Activated CD4-positive, alpha-beta T cell treated with anti-CD3 and anti-CD28 coated beads for 1 hour (primary cell): ENCODE results near the gene FSTL5.
"Not testable (repeated sequence)": the region's sequence is repeated elsewhere in the genome, so short reads cannot be mapped to it uniquely, and the experiment has no call there.

Experiments
- DNase-seq: peaks from one replicate; pipeline ENCODE4 v3.0.0-alpha.2; 2020

The FSTL5 gene

GRCh38 chr4:162163892-162164759, at the start of gene FSTL5:
TSS of gene FSTL5 (minus strand) at chr4:162164000. CDS start at chr4:162111396, 52,604 bp downstream.
- no peak for DNase-seq

GRCh38 chr4:162209706-162210105, 45.9 kb upstream of the FSTL5 start:
- DNase-seq = no peak

- DNase-seq = not testable (repeated sequence)
These were observed 39.7 kb upstream of the FSTL5 start for GRCh38 chr4:162203478-162203877.

GRCh38 chr4:162201673-162202072, 37.9 kb upstream of the FSTL5 start:
- DNase-seq = no peak

GRCh38 chr4:162170509-162170908, 6.7 kb upstream of the FSTL5 start:
- no peak for DNase-seq

GRCh38 chr4:162164906-162165510, 1.2 kb upstream of the FSTL5 start:
- DNase-seq = no peak

- DNase-seq = no peak
These were observed 1.1 kb downstream of the FSTL5 start for GRCh38 chr4:162162672-162163071.

GRCh38 chr4:162157241-162157640, 6.6 kb downstream of the FSTL5 start:
- no peak for DNase-seq

GRCh38 chr4:162154862-162155540, 8.8 kb downstream of the FSTL5 start:
- no peak for DNase-seq

GRCh38 chr4:162151850-162152249, 11.9 kb downstream of the FSTL5 start:
- no peak for DNase-seq

GRCh38 chr4:162151386-162151785, 12.4 kb downstream of the FSTL5 start:
- DNase-seq = no peak

GRCh38 chr4:162149644-162150043, 14.2 kb downstream of the FSTL5 start:
- no peak for DNase-seq

- no peak for DNase-seq
These were observed 23.6 kb downstream of the FSTL5 start for GRCh38 chr4:162140051-162140683.

GRCh38 chr4:162139412-162139811, 24.4 kb downstream of the FSTL5 start:
- DNase-seq = no peak

- no peak for DNase-seq
These were observed 32.5 kb downstream of the FSTL5 start for GRCh38 chr4:162131256-162131655.

- no peak for DNase-seq
These were observed 37.1 kb downstream of the FSTL5 start for GRCh38 chr4:162126729-162127128.

- no peak for DNase-seq
These were observed 46.7 kb downstream of the FSTL5 start for GRCh38 chr4:162117051-162117450.

GRCh38 chr4:162116095-162116779, 47.6 kb downstream of the FSTL5 start:
- no peak for DNase-seq

GRCh38 chr4:162115333-162115732, 48.5 kb downstream of the FSTL5 start:
- no peak for DNase-seq

GRCh38 chr4:162111078-162111477, 52.7 kb downstream of the FSTL5 start:
- DNase-seq = no peak

GRCh38 chr4:162104459-162105124, 59.2 kb downstream of the FSTL5 start:
- no peak for DNase-seq

- DNase-seq = not testable (repeated sequence)
These were observed 59.9 kb downstream of the FSTL5 start for GRCh38 chr4:162103908-162104307.
